HepG2 (cell line): Measurements from ENCODE around the gene PLSCR3. TPM values are rescaled to one million over a fixed set of nuclear protein-coding genes. Genes with fewer than 3 reads are reported as not detected.
A peak's percentile ranks its signal among the peaks of the same experiment; 100 is the strongest.

Experiments used
- ARHGAP35 ChIP-seq: sonication (generic); formaldehyde crosslinking; IDR thresholded peaks from 2 replicates; pipeline ENCODE4 v1.9.0; 2022; ENCODE audit warnings: mild to moderate bottlenecking, inconsistent platforms, moderate library complexity, missing genetic modification reagents, borderline replicate concordance
- ATF3 ChIP-seq: sonication (generic); formaldehyde crosslinking; IDR thresholded peaks from 2 replicates; pipeline ENCODE4 v1.4.0; 2020; ENCODE audit warnings: missing genetic modification reagents
- BORCS8-MEF2B ChIP-seq: sonication (generic); formaldehyde crosslinking; IDR thresholded peaks from 2 replicates; pipeline ENCODE4 v1.8.0; 2022; ENCODE audit warnings: mild to moderate bottlenecking, missing genetic modification reagents
- CHD2 ChIP-seq: IDR thresholded peaks from 2 replicates; pipeline ENCODE4 v1.6.1; 2011; ENCODE audit warnings: low read depth, low read length, improper control_type of control experiment
- DRAP1 ChIP-seq: IDR thresholded peaks from 2 replicates; pipeline ENCODE4 v1.6.1; 2016; ENCODE audit warnings: missing genetic modification reagents, missing compliant biosample characterization
- FOSL2 ChIP-seq: sonication (generic); formaldehyde crosslinking; IDR thresholded peaks from 2 replicates; pipeline ENCODE4 v1.4.0; 2020; ENCODE audit warnings: missing genetic modification reagents
- GABPB1 ChIP-seq: IDR thresholded peaks from 2 replicates; pipeline ENCODE4 v1.6.1; 2016; ENCODE audit warnings: mild to moderate bottlenecking, missing genetic modification reagents, moderate library complexity, missing compliant biosample characterization
- GMEB1 ChIP-seq: sonication (generic); formaldehyde crosslinking; IDR thresholded peaks from 2 replicates; pipeline ENCODE4 v1.5.1; 2020; ENCODE audit warnings: missing genetic modification reagents, mild to moderate bottlenecking, borderline replicate concordance
- GTF2F1 ChIP-seq: fragments of 150-350 bp; IDR thresholded peaks from 2 replicates; pipeline ENCODE4 v1.6.1; 2014; ENCODE audit warnings: low read length
- HNF1B ChIP-seq: sonication (generic); formaldehyde crosslinking; IDR thresholded peaks from 2 replicates; pipeline ENCODE4 v1.5.1; 2020; ENCODE audit warnings: mild to moderate bottlenecking, moderate library complexity, missing genetic modification reagents
- KAT7 ChIP-seq: IDR thresholded peaks from 2 replicates; pipeline ENCODE4 v1.6.1; 2018; ENCODE audit warnings: borderline replicate concordance, missing compliant biosample characterization
- MEIS2 ChIP-seq: sonication (generic); formaldehyde crosslinking; IDR thresholded peaks from 2 replicates; pipeline ENCODE4 v1.9.0; 2021; ENCODE audit warnings: mild to moderate bottlenecking, missing genetic modification reagents
- NCOR1 ChIP-seq: fragments of 200-600 bp; sonication (generic); IDR thresholded peaks from 2 replicates; pipeline ENCODE4 v1.7.0; 2017; ENCODE audit warnings: antibody characterized with exemption, low read length, borderline replicate concordance
- NR2C2 ChIP-seq: sonication (generic); formaldehyde crosslinking; IDR thresholded peaks from 2 replicates; pipeline ENCODE4 v1.4.0; 2020; ENCODE audit warnings: missing genetic modification reagents, mild to moderate bottlenecking, moderate library complexity, borderline replicate concordance
- RBFOX2 ChIP-seq: fragments of 200-400 bp; formaldehyde crosslinking; IDR thresholded peaks from 2 replicates; pipeline ENCODE4 v1.6.1; 2017; ENCODE audit warnings: low read depth, mild to moderate bottlenecking, low read length
- TP53 ChIP-seq: sonication (generic); formaldehyde crosslinking; conservative IDR thresholded peaks from 2 replicates; pipeline ENCODE4 v1.4.0; 2020; ENCODE audit warnings: missing genetic modification reagents
- TRAFD1 ChIP-seq: sonication (generic); formaldehyde crosslinking; IDR thresholded peaks from 2 replicates; pipeline ENCODE4 v1.5.1; 2020; ENCODE audit warnings: missing genetic modification reagents, mild to moderate bottlenecking, borderline replicate concordance
- XRCC5 ChIP-seq: fragments of 200-400 bp; formaldehyde crosslinking; optimal IDR thresholded peaks from 2 replicates; pipeline ENCODE3; 2017; ENCODE audit warnings: mild to moderate bottlenecking, low read length
- ZBTB34 ChIP-seq: sonication (generic); formaldehyde crosslinking; IDR thresholded peaks from 2 replicates; pipeline ENCODE4 v1.8.0; 2022; ENCODE audit warnings: mild to moderate bottlenecking, missing genetic modification reagents
- ZFP41 ChIP-seq: sonication (generic); formaldehyde crosslinking; IDR thresholded peaks from 2 replicates; pipeline ENCODE4 v1.4.0; 2020; ENCODE audit warnings: mild to moderate bottlenecking, missing genetic modification reagents, borderline replicate concordance
- polyA plus RNA-seq, 8 experiments: library from polyadenylated mRNA; depleted of rRNA in 3 of 8; stranded (reverse) in 7 of 8; unstranded in 1 of 8; fragments of >200 nt; fragmentation: Illumina TruSeq in 4 of 8; extraction: Trizol in 4 of 8; gene quantifications; 2 replicates each; pipeline versions ENCODE4 v1.2.1 to v1.2.3, GENCODE V29; 2011 to 2016; ENCODE audit warnings: low read depth in 4 of 8, missing spikeins in 1 of 8, mixed read lengths in 1 of 8; ENCODE audit not compliant: insufficient read depth in 1 of 8
- total RNA-seq, 5 experiments: library from RNA; depleted of rRNA; stranded (reverse); fragments of >200 nt; fragmentation: Illumina TruSeq; extraction: Trizol; gene quantifications; 2 replicates each; pipeline ENCODE4 v1.2.3, GENCODE V29; 2016; ENCODE audit warnings: low read depth in 1 of 5

PLSCR3 gene
- total and polyA plus RNA-seq, 2 of the 13 experiments (the other 11 are each of a cell fraction or from before 2014, with no cell fraction given): 5.6 to 6.2 TPM

GRCh38 chr17:7403977-7404736 is 9.8 kb upstream of the PLSCR3 start, which contains the start of gene TMEM256 (continued):
- TF ChIP-seq TRAFD1: no peak
- no peak for TF ChIP-seq KAT7 (CRISPR knock-in tag)
- TF ChIP-seq BORCS8-MEF2B (CRISPR knock-in tag): peak; percentile 87
- 0 out of 2 replicates have a peak, but pooled peaks have one; percentile 16 for TF ChIP-seq ATF3 (CRISPR knock-in tag)
- TF ChIP-seq ZFP41: no peak
- TF ChIP-seq NR2C2 (CRISPR knock-in tag): peak; percentile 16; the same call in 1 of the 2 replicates
- peak; percentile 28; the same call in 1 of the 2 replicates for TF ChIP-seq NCOR1
- peak; percentile 61; the same call in 1 of the 2 replicates for TF ChIP-seq HNF1B (CRISPR knock-in tag)
- TF ChIP-seq FOSL2 (CRISPR knock-in tag): peak; percentile 13; the same call in 1 of the 2 replicates
- TF ChIP-seq TP53: 0 out of 2 replicates have a peak, but pooled peaks have one; percentile 16
- TF ChIP-seq GMEB1: peak; percentile 58; the same call in 1 of the 2 replicates
- 0 out of 2 replicates have a peak, but pooled peaks have one; percentile 30 for TF ChIP-seq GTF2F1
- peak; percentile 85 for TF ChIP-seq CHD2
- peak; percentile 57; the same call in 1 of the 2 replicates for TF ChIP-seq ZBTB34 (CRISPR knock-in tag)
- peak; percentile 97 for TF ChIP-seq RBFOX2
- peak; percentile 65 for TF ChIP-seq GABPB1
- no peak for TF ChIP-seq ARHGAP35
- TF ChIP-seq MEIS2 (CRISPR knock-in tag): peak; percentile 54; the same call in 1 of the 2 replicates
- peak; percentile 90 for TF ChIP-seq DRAP1 (CRISPR knock-in tag)
- TF ChIP-seq XRCC5: peak; percentile 32
